ENCODE results near the gene ZMYND8. TPM values are rescaled to one million over a fixed set of nuclear protein-coding genes. Genes with fewer than 3 reads are reported as not detected.
"Not testable (repeated sequence)": the region's sequence is repeated elsewhere in the genome, so short reads cannot be mapped to it uniquely, and the experiment has no call there.

The ZMYND8 gene
- total RNA-seq: 23.1 TPM
- long read RNA-seq, full-length matches to known transcripts: 1 of 54 reads
- long read RNA-seq, partial matches to known transcripts: 30 of 54 reads
- long read RNA-seq, other reads (novel, unspliced or antisense): 23 of 54 reads

GRCh38 chr20:47356526-47357295, at the start of gene ZMYND8:
Gene ZMYND8 (minus strand): TSS chr20:47356699. CDS start chr20:47356670, 29 bp downstream.
- peak; percentile 93 for DNase-seq (ENCODE audit: low spot score)

- no peak for DNase-seq (ENCODE audit: low spot score)
Measured at GRCh38 chr20:47405775-47406325, 49.4 kb upstream of the ZMYND8 start.

- DNase-seq (ENCODE audit: low spot score): no peak
Measured at GRCh38 chr20:47400685-47401084, 44.2 kb upstream of the ZMYND8 start.

- no peak for DNase-seq (ENCODE audit: low spot score)
Measured at GRCh38 chr20:47397652-47398301, 41.3 kb upstream of the ZMYND8 start.

GRCh38 chr20:47396762-47397476, 40.4 kb upstream of the ZMYND8 start:
- no peak for DNase-seq (ENCODE audit: low spot score)

- not testable (repeated sequence) for DNase-seq (ENCODE audit: low spot score)
Measured at GRCh38 chr20:47393796-47394514, 37.5 kb upstream of the ZMYND8 start.

- no peak for DNase-seq (ENCODE audit: low spot score)
Measured at GRCh38 chr20:47392721-47393073, 36.2 kb upstream of the ZMYND8 start.

- DNase-seq (ENCODE audit: low spot score): no peak
Measured at GRCh38 chr20:47392015-47392720, 35.7 kb upstream of the ZMYND8 start.

- DNase-seq (ENCODE audit: low spot score): no peak
Measured at GRCh38 chr20:47391276-47392010, 34.9 kb upstream of the ZMYND8 start.

GRCh38 chr20:47389867-47390347, 33.4 kb upstream of the ZMYND8 start:
- no peak for DNase-seq (ENCODE audit: low spot score)

GRCh38 chr20:47385968-47386367, 29.5 kb upstream of the ZMYND8 start:
- DNase-seq (ENCODE audit: low spot score): not testable (repeated sequence)

GRCh38 chr20:47382746-47383415, 26.4 kb upstream of the ZMYND8 start:
- DNase-seq (ENCODE audit: low spot score): no peak

- no peak for DNase-seq (ENCODE audit: low spot score)
Measured at GRCh38 chr20:47380481-47380880, 24.0 kb upstream of the ZMYND8 start.

- DNase-seq (ENCODE audit: low spot score): no peak
Measured at GRCh38 chr20:47379433-47380150, 23.1 kb upstream of the ZMYND8 start.

GRCh38 chr20:47377122-47377722, 20.7 kb upstream of the ZMYND8 start:
- DNase-seq (ENCODE audit: low spot score): no peak

GRCh38 chr20:47376096-47376643, 19.7 kb upstream of the ZMYND8 start:
- DNase-seq (ENCODE audit: low spot score): not testable (repeated sequence)

GRCh38 chr20:47374121-47374520, 17.6 kb upstream of the ZMYND8 start:
- DNase-seq (ENCODE audit: low spot score): not testable (repeated sequence)

Data from mesenteric fat pad (tissue), 1 donor.